GM18502 (cell line): ENCODE data around the gene CDC42BPA.
"Not testable (repeated sequence)": the region's sequence is repeated elsewhere in the genome, so short reads cannot be mapped to it uniquely, and the experiment has no call there.

ENCODE experiments used
- ATAC-seq: cut with Tn5 transposase; IDR thresholded peaks from one replicate; pipeline ENCODE4 v1.9.1; 2021; ENCODE audit warnings: mild to moderate bottlenecking; ENCODE audit not compliant: unreplicated experiment, poor library complexity

Gene CDC42BPA

DNA sequence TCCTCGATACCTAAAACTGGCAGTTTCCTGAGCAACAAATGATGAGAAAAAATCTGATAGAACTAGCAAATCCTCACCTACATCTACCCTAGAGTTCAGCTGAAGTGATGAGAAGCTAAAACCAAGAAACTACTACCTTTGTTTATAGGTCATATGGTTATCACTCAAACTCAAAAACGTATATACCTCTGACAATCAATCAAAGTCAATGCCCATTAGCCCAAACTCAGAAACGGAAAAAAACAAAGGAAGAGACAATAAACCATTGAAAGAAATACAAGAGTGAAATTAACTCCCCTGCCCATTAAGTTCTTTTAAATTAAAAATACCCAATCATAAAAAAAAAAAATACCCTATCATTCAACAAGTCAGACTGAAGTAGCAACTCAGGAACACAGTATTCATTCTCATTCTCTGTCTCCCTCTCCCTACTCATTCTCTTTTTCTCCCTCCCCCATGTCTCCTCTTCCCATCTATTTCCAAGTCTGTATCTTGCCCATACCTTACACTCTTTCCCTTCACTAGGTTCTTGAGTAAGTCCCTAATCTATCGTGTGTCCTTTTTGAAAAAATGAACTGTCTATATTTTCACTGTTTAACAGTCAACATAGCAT lies 6.8 kb downstream of the CDC42BPA start:
- ATAC-seq = no peak

DNA sequence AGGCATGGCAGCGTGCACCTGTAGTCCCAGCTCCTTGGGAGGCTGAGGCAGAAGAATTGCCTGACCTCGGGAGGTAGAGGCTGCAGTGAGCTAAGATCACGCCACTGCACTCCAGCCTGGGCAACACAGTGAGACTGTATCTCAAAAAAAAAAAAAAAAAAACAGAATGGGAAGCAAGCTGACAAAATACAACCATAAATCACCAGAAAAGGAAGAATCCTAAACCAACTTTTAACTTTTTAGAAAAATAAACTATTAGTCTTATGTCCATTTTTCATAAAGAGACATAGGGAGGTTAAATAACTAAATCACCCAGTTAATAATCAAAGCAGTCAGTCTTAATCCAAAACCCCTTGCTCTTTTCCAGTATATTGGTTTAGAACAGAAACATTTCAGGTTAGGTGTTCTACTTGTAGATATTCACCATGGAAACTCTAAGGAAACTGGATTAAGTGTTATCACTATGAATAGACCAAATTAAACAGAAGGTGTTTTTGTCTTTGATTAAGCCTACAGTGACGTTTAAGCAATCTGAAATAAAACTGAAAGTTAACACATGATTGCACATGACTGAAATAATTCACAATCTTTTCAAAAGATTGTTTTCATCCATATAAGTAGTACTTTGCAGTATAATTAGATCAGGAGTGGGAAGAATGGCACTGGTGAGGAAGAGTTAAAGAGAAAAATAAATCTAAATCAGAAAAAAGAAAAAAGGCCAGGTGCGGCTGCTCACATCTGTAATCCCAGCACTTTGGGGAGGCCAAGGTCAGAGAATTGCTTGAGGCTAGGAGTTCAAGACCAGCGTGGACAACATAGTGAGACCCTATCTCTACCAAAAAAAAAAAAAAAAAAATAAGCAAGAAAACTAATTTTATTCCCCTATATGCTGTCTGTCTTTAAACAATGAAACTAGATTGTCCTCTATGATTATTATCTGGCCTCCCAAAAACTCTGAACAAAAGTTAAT lies 9.6 kb downstream of the CDC42BPA start:
- no peak for ATAC-seq

DNA sequence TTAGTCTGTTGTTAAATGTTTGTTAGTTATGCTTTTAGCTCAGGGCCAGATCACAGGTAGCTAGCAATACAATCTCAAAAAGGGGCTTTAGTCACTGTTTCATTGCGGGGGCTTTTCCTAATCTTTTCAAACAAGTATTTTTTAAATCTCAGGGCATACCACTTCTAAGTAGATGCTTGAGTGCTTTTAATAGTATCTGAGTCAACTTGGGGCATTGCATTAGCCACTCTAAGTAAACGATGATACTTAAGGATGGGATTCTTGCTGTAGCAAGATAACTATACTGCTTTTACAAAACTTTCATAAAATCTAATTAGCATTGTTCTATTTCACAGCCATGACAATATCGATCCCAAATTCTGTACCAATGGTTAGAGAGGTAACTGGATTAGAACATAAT lies 11.6 kb downstream of the CDC42BPA start:
- ATAC-seq = no peak

DNA sequence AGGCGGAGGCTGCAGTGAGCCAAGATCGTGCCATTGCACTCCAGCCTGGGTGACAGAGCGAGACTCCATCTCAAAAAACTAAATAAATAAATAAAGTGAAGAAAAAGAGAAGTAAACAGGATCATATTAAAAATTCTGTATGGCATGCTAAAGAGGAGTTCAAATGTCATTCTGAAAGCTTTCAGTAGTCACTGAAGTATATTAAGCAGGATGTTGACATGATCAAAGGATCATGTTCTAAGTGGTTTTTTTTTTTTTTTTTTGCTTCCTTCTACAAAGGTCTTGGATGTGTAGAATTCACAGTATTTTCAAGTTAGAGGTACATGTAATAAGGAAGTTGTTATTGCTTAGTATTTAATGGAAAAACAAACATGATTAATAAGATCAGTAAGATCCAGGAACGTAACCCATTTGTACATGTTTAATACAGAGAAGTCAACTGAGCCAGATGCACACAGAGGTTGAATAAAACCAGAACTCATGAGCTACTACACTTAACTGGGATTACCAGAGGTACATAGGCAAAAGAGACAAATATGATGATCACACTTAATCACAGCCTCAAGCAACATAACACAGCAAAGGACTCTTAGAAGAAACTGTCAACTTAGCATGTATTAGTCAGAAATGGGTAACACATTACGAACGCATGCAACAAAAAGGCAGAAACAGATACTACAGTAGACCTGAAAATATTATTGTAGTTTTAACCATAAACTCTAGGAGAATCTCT lies 12.2 kb downstream of the CDC42BPA start:
- ATAC-seq = no peak

DNA sequence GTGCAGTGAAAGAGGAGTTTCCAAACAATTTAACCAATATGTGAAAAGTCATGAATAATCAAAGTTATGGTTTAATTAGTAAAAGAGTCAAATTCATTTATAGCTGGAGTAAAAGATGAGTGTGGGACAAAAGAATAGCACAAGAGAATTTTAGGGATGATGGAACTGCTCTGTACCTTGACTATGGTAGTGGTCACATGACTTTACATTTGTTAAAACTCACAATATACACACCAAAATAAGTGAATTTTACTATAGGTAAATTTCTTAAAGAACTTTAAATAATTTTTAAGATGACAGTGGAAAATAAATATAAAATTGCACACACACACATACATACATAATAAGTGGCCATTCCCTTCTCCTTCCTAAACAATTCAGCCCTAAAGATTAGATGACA lies 13.6 kb downstream of the CDC42BPA start:
- ATAC-seq = no peak

DNA sequence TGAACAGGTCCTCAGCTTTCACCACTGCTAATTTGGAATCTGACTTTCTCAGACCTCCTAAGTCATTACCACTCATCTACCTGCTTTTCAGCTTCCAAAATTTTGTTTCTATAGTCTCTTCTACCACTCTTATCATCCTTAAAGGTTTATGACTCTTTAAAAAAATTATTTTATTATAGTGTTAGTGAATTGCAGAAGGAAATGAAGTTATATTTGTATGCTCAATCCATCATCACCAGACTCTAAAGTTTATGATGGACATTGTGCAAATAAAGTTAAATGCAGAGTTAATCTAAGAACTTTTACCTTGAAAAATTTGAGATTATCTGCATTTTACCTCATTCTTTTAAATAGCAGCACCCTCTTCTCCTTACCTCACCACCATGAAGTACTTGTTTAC lies 14.6 kb downstream of the CDC42BPA start:
- ATAC-seq = no peak

DNA sequence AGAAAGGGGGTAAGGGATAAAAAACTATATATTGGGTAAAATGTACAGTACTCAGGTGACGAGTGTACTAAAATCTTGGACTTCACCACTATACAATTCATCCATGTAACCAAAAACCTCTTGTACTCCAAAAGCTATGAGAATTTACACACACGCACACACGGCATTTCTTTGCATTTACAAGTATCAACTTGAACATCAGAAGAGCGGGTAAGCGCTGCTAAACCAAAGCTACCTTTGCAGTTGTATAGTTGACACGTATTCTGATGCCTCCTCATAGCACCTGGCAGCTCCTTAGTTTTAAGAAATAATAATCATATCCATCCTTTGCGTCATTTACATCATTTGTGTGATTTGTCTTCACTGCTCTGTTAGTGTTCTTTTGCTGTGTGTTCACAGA lies 17.6 kb downstream of the CDC42BPA start:
- no peak for ATAC-seq

DNA sequence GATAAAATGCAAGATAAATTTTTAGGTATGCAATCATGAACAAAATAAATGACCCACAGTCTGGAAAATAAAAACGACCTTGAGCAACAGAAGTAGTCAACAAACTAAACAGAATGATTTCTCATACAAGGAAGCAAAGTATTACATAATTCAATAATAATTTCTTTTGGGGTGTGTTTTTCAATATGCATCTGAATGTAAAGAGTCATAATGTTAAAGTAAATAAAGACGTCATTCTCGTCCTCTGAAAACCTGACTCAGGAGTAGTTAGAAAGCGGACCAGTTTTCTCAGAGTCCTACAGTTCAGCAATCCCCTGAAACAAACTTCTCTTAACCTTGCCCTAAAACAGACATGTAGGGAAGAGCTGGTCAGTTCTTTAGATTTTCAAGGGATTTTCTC lies 18.6 kb downstream of the CDC42BPA start:
- ATAC-seq = no peak

DNA sequence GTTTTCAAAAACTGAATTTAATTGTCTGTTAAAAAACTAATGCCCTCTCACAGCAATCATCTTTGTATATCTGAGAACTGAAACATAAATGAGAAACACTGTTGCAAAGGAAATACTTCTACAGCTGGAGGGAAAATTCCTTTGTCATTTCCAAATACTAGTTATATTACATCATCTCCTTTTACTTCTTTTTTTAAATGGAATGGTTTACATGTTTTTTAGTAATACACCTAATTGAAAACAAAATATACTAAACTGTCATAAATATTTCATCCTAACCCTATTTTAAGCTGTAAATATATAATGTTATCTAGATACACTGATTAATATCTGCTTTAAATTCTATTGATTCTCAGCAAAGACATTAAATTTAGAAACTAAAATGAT lies 19.1 kb downstream of the CDC42BPA start:
- ATAC-seq = no peak

DNA sequence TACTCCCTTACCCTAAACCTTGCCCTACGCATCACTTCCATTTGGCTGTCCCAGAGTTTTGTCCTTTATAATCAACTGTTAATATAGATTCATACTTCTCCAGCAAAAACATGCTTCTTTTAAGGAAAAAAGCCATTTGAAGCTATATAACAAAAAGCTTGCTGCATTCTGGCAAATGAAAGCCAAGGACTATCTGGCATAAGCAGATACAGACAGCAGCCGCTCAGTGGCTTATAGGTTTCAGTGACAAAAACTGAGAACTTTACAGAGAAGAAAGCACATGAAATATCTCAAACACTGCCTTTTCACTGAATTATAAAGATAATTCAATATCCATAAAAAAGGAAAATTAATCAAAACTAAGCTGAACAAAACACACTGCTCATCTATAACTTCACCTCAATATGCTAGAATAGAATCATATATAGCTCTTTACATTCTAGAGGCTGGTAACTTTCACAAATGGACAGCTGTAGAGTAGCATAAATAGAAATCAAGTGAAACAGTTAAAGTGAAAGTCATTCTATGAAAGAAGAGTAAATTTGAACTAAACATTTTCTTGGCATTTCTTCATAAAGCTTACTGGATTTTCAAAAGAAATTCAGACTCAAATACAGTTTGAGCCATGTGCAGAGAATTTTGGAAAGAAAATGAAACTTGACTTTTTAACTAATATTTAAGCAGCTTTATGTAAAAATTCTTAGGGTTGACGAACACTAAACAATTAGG lies 19.6 kb downstream of the CDC42BPA start:
- ATAC-seq = no peak

DNA sequence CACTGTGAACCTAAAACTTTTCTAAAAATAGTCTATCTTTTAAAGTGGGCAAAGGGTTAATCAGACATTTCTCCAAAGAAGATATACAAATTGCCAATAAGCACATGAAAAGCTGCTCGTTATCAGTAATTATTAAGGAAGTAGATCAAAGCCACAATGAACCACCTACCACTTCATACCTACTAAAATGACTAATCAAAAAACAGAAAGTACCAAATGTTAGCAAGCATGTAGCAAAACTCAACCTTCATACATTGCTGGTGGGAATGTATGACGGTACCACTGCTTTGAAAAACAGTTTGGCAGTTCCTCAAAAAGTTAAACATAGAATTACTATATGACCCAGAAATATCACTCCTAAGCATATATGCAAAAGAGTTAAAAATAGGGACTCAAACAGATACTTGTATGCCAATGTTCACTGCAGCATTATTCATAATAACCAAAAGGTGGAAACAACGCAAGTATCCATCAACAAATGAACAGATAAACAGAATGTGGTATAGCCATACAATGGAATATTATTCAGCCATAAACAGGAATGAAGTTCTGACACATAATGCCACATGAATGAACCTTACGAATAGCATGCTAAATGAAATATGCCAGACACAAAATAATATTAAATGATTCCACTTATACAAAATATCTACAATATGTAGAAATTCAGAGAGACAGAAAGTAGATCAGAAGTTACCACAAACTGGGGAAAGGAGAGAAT lies 21.1 kb downstream of the CDC42BPA start:
- ATAC-seq = no peak

DNA sequence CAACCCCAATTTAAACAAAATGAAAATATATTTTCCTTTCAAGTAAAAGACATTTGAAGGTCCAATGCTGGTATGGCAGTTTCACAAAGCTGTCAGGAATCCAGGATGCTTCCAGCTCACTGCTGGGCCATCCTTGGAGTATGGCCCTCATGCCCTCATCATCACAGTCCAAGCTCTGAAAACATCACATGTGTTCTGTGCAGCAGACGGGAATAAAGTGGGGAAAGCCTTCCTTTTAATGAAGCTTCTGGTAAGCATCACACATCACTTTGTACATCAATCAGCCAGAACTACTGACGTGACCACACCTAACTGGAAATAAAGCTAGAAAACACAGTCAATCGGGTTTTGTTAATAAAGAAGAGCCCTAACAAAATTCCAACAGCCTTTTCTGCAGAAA lies 22.7 kb downstream of the CDC42BPA start:
- no peak for ATAC-seq

DNA sequence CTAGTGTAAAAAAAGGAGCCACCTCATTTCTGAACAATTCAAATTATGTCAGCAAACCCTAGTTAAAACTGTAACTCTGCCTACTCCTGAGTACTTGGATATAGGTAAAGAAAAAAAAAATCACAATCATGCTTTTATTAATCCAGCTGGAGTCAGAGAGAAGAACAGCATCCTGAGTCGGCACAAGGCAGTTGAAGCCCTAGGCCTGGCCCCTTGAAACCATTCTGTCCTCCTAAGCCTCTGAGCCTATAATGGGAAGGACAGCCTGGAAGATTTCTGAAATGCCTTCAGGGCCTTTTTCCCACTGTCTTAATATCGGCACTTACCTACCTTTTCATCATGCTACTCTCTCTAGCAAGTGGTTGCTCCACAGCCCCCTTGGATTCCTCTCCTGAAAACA lies 32.5 kb downstream of the CDC42BPA start:
- no peak for ATAC-seq

DNA sequence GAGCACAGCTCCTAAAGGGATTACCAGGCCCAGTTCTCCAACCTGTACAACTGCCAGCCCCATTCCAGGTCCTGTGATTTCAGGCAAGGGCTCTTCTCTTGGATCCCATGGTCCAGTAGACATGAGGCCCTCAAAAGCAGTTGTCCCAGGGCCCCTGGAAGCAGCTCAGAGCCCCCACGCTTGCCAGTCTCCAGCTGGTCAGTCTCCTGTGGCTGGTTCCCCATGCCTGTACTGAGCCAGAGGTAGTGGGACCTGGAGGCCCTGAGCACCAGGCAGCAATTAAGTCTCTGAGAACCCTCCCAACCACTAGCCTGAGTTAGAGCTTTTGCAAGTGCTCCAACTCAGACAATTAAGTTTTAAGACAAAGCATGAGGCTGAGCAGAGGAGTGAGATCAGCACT lies 36.9 kb downstream of the CDC42BPA start:
- ATAC-seq = no peak

DNA sequence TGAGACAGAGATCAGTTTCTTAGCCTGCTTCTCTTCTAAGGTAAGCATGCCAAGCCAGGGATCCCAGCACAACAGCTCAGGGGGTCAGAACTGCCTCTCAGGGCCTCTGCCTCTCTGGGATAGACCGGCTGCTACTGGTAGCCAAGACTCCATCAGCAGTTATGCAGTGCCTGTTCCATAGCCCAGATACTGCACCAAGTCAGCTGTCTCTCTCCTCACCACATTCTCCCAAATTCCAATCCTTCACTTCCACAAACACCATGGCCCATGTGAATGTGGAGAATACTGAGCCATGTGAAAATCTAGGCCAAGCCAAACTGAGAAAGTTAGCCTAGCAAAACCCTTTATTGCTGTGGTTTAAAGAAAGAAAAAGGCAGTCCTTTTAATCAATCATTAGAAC lies 37.5 kb downstream of the CDC42BPA start:
- no peak for ATAC-seq

DNA sequence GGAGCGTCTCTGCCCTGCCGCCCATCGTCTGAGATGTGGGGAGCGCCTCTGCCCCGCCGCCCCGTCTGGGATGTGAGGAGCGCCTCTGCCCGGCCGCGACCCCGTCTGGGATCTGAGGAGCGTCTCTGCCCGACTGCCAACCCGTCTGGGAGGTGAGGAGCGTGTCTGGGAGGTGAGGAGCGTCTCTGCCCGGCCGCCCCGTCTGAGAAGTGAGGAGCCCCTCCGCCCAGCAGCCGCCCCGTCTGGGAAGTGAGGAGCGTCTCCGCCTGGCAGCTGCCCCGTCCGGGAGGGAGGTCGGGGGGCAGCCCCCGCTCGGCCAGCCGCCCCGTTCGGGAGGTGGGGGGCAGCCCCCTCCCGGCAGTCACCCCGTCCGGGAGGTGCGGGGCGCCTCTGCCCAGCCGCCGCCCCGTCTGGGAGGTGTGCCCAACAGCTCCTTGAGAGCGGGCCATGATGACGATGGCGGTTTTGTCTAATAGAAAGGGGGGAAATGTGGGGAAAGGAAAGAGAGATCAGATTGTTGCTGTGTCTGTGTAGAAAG lies 42.1 kb downstream of the CDC42BPA start:
- ATAC-seq = not testable (repeated sequence)

DNA sequence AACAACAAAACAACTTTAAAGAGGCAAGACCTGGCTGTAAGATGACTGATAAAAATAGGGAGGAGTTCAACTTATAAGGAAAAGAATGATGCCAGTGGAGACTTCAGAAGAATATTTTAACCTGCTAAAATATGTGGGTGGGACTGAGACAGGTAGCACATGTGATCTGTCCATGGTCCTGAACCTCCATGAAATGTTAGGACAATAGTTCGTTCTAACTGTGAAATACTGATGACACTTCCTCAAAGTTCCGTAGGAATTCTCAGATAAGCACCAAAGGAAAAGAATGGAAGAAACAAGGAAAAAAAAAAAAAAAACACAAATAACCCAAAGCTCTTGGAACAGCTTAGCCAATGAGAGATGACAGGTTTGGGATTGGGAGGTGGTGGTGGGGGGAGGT lies 44.7 kb downstream of the CDC42BPA start:
- ATAC-seq = no peak

DNA sequence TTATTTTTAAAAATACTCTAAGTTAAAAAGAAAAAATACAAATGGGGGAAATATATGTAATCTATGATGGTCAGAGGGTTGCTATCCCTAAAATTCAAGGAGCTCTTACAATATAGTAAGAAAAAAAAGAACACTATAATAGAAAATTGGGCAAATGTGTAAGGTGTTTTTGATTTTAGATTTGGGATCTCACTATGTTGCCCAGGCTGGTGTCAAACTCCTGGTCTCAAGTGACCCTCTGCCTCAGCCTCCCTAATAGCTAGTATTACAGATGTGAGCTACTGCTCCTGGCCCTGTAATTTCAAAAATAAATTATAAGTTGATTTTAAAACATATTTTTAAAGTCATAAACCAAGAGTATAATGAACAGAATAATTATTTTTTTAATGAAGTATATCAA lies 45.9 kb downstream of the CDC42BPA start:
- no peak for ATAC-seq

DNA sequence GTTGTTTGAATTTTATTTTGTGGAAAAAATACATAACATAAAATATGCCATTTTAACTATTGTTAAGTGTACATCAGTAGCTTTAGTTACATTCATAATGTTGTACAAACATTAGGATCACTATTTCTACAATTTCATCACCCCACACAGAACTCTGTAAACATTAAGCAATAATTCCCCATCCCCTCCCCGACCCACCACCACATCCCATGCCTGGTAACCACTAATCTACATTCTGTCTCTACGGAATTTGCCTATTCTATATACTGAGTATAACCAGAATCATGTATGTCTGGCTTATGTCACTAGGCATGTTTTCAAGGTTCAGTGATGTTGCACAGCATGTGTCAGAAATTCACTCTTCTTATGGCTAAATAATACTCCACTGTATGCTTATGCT lies 47.7 kb downstream of the CDC42BPA start:
- no peak for ATAC-seq

DNA sequence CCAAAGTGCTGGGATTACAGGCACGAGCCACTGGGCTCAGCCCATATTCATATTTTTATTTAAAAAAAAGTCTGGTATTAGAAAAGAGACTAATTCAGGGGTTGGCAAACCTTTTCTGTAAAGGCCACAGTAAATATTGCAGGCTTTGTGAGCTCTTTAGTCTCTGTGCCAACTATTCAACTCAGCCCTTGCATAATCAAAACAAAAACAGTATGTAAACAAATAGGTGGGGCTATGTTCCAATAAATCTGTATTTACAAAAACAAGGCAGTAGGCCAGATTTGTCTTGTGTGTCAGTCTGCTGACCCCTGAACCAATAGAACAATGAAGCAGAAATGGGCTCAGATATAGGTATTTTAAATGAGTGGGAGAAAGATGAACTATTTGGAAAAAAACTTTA lies 49.3 kb downstream of the CDC42BPA start:
- ATAC-seq = no peak
